Cortex of kidney (tissue), 1 donor: ENCODE data around the gene FRG2.
"Not testable (repeated sequence)": the region's sequence is repeated elsewhere in the genome, so short reads cannot be mapped to it uniquely, and the experiment has no call there.

Experiments used
- DNase-seq: peaks from one replicate; lab custom pipeline; 2025; lab: John Stamatoyannopoulos, UW

Gene FRG2

GRCh38 chr4:190027156-190027555, at the start of gene FRG2:
FRG2 (minus strand) TSS chr4:190027256; CDS start chr4:190027204, 52 bp downstream.
- not testable (repeated sequence) for DNase-seq

GRCh38 chr4:190068351-190068750, 41.3 kb upstream of the FRG2 start:
- DNase-seq: not testable (repeated sequence)

- not testable (repeated sequence) for DNase-seq
These were observed 37.7 kb upstream of the FRG2 start for GRCh38 chr4:190064805-190065204.

GRCh38 chr4:190064342-190064741, 37.3 kb upstream of the FRG2 start, which contains the start of gene DBET:
DBET (plus strand) TSS chr4:190064502.
- DNase-seq: not testable (repeated sequence)

- DNase-seq: not testable (repeated sequence)
These were observed 31.9 kb upstream of the FRG2 start for GRCh38 chr4:190058997-190059396.

- not testable (repeated sequence) for DNase-seq
These were observed 22.6 kb upstream of the FRG2 start for GRCh38 chr4:190049378-190050239.

GRCh38 chr4:190047627-190048026, 20.6 kb upstream of the FRG2 start:
- not testable (repeated sequence) for DNase-seq

- DNase-seq: not testable (repeated sequence)
These were observed 13.8 kb upstream of the FRG2 start for GRCh38 chr4:190040873-190041272.

GRCh38 chr4:190037704-190038388, 10.8 kb upstream of the FRG2 start:
- not testable (repeated sequence) for DNase-seq

GRCh38 chr4:190031264-190031663, 4.2 kb upstream of the FRG2 start:
- not testable (repeated sequence) for DNase-seq

GRCh38 chr4:190022614-190023281, 4.3 kb downstream of the FRG2 start:
- DNase-seq: not testable (repeated sequence)

- not testable (repeated sequence) for DNase-seq
These were observed 5.1 kb downstream of the FRG2 start for GRCh38 chr4:190021973-190022372.

- DNase-seq: no peak
These were observed 6.0 kb downstream of the FRG2 start for GRCh38 chr4:190020790-190021717.

- not testable (repeated sequence) for DNase-seq
These were observed 7.1 kb downstream of the FRG2 start for GRCh38 chr4:190019859-190020463.

GRCh38 chr4:190019023-190019858, 7.8 kb downstream of the FRG2 start:
- DNase-seq: no peak

GRCh38 chr4:190018201-190018920, 8.7 kb downstream of the FRG2 start:
- no peak for DNase-seq

GRCh38 chr4:190017357-190018200, 9.5 kb downstream of the FRG2 start:
- no peak for DNase-seq
